Measurements from ENCODE around the gene TLR5. TPM values are rescaled to one million over a fixed set of nuclear protein-coding genes. Genes with fewer than 3 reads are reported as not detected.

The TLR5 gene
- total RNA-seq, 2 donors from 2014 or later = not detected

GRCh38 chr1:223081181-223081994 lies 61.7 kb downstream of the TLR5 start:
- H3K9ac ChIP-seq (ENCODE audit: extremely low read depth, low read length, poor library complexity, severe bottlenecking) = peak overlapping the region; percentile 25
- no peak overlapping the region for H3K4me3 Mint-ChIP-seq
- peaks cover 9% of the 10 kb centered on the region for H3K27me3 Mint-ChIP-seq (ENCODE audit: insufficient read depth)
- peaks cover 19% of the 10 kb centered on the region for H3K4me1 Mint-ChIP-seq
- H3K27ac Mint-ChIP-seq = peak overlapping the region; percentile 91
- no peak overlapping the region for H3K4me3 ChIP-seq (ENCODE audit: low read length)
- peak; percentile 97 for DNase-seq
- no peaks in the 10 kb centered on the region for H3K27me3 ChIP-seq (ENCODE audit: control insufficient read depth, insufficient read depth, low read length, poor library complexity, severe bottlenecking)
- TF ChIP-seq, protein P1, sequence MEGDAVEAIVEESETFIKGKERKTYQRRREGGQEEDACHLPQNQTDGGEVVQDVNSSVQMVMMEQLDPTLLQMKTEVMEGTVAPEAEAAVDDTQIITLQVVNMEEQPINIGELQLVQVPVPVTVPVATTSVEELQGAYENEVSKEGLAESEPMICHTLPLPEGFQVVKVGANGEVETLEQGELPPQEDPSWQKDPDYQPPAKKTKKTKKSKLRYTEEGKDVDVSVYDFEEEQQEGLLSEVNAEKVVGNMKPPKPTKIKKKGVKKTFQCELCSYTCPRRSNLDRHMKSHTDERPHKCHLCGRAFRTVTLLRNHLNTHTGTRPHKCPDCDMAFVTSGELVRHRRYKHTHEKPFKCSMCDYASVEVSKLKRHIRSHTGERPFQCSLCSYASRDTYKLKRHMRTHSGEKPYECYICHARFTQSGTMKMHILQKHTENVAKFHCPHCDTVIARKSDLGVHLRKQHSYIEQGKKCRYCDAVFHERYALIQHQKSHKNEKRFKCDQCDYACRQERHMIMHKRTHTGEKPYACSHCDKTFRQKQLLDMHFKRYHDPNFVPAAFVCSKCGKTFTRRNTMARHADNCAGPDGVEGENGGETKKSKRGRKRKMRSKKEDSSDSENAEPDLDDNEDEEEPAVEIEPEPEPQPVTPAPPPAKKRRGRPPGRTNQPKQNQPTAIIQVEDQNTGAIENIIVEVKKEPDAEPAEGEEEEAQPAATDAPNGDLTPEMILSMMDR (conservative IDR thresholded peaks at IDR 0.05) = peak; percentile 99
- H3K36me3 ChIP-seq (ENCODE audit: control insufficient read depth, insufficient read depth, low read length) = no peaks in the 10 kb centered on the region
- WGBS, 2 experiments (ENCODE audit: insufficient coverage in 1 of 2, insufficient read length in 1 of 2) = 1 to 13% methylated on average over 15 to 33 of the region's 33 CpGs
- H3K27ac ChIP-seq (ENCODE audit: low read depth, low read length) = peak overlapping the region; percentile 57
- H3K4me1 ChIP-seq (ENCODE audit: control insufficient read depth, insufficient read depth, low read length) = peaks cover 15% of the 10 kb centered on the region
- H3K9me3 ChIP-seq (ENCODE audit: control insufficient read depth, low read length) = no peaks in the 10 kb centered on the region
- no peaks in the 10 kb centered on the region for H3K36me3 Mint-ChIP-seq (ENCODE audit: low read depth)
- H3K9me3 Mint-ChIP-seq = no peaks in the 10 kb centered on the region

DNA sequence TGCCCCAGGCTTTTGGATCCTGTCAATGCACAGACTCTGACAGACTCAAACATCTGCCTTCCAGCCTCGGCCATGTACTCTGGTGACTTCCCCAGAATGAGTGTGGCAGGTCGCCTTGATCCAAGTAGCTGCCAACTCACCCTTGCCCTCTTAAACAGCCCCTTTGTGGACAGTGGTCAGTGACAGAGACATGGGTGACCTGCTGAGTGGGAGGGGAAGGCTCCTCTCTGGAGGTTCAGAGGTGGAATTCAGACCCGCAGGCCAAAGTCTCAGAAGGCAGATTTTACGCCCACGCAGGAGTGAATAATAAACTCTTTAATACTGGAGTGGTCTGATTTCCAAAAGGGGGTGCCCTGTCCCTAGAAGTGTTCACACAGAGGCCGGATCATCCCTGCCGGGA lies 63.5 kb downstream of the TLR5 start:
- H3K36me3 ChIP-seq (ENCODE audit: control insufficient read depth, insufficient read depth, low read length) = no peaks in the 10 kb centered on the region
- TF ChIP-seq, protein P1 (conservative IDR thresholded peaks at IDR 0.05) = no peak
- no peaks in the 10 kb centered on the region for H3K9me3 ChIP-seq (ENCODE audit: control insufficient read depth, low read length)
- 92 to 95% methylated on average over 6 to 7 of the region's 7 CpGs for WGBS, 2 experiments (ENCODE audit: insufficient coverage in 1 of 2, insufficient read length in 1 of 2)
- peaks cover 9% of the 10 kb centered on the region for H3K27me3 Mint-ChIP-seq (ENCODE audit: insufficient read depth)
- peaks cover 2% of the 10 kb centered on the region for H3K4me1 ChIP-seq (ENCODE audit: control insufficient read depth, insufficient read depth, low read length)
- no peak overlapping the region for H3K27ac ChIP-seq (ENCODE audit: low read depth, low read length)
- H3K4me3 ChIP-seq (ENCODE audit: low read length) = no peak overlapping the region
- no peaks in the 10 kb centered on the region for H3K9me3 Mint-ChIP-seq
- H3K4me1 Mint-ChIP-seq = peaks cover 23% of the 10 kb centered on the region
- no peak overlapping the region for H3K4me3 Mint-ChIP-seq
- DNase-seq = no peak
- H3K27ac Mint-ChIP-seq = no peak overlapping the region
- no peaks in the 10 kb centered on the region for H3K36me3 Mint-ChIP-seq (ENCODE audit: low read depth)
- H3K9ac ChIP-seq (ENCODE audit: extremely low read depth, low read length, poor library complexity, severe bottlenecking) = no peak overlapping the region
- H3K27me3 ChIP-seq (ENCODE audit: control insufficient read depth, insufficient read depth, low read length, poor library complexity, severe bottlenecking) = no peaks in the 10 kb centered on the region

GRCh38 chr1:223077247-223077833 lies 65.7 kb downstream of the TLR5 start:
- no peaks in the 10 kb centered on the region for H3K9me3 Mint-ChIP-seq
- H3K36me3 ChIP-seq (ENCODE audit: control insufficient read depth, insufficient read depth, low read length) = peaks cover 5% of the 10 kb centered on the region
- no peak overlapping the region for H3K27ac Mint-ChIP-seq
- H3K9me3 ChIP-seq (ENCODE audit: control insufficient read depth, low read length) = no peaks in the 10 kb centered on the region
- no peaks in the 10 kb centered on the region for H3K4me1 ChIP-seq (ENCODE audit: control insufficient read depth, insufficient read depth, low read length)
- TF ChIP-seq, protein P1 (conservative IDR thresholded peaks at IDR 0.05) = peak; percentile 42
- H3K4me1 Mint-ChIP-seq = peaks cover 23% of the 10 kb centered on the region
- H3K4me3 Mint-ChIP-seq = no peak overlapping the region
- no peak overlapping the region for H3K27ac ChIP-seq (ENCODE audit: low read depth, low read length)
- WGBS, 2 experiments (ENCODE audit: insufficient coverage in 1 of 2, insufficient read length in 1 of 2) = 88 to 96% methylated on average over 11 to 16 of the region's 16 CpGs
- H3K27me3 ChIP-seq (ENCODE audit: control insufficient read depth, insufficient read depth, low read length, poor library complexity, severe bottlenecking) = no peaks in the 10 kb centered on the region
- peaks cover 6% of the 10 kb centered on the region for H3K27me3 Mint-ChIP-seq (ENCODE audit: insufficient read depth)
- H3K36me3 Mint-ChIP-seq (ENCODE audit: low read depth) = peaks cover 2% of the 10 kb centered on the region
- no peak overlapping the region for H3K9ac ChIP-seq (ENCODE audit: extremely low read depth, low read length, poor library complexity, severe bottlenecking)
- no peak overlapping the region for H3K4me3 ChIP-seq (ENCODE audit: low read length)
- peak; percentile 72 for DNase-seq

All from endodermal cell (in vitro differentiated cells).